CD4-positive, alpha-beta T cell (primary cell): ENCODE measurements around the gene YJEFN3. TPM values are rescaled to one million over a fixed set of nuclear protein-coding genes. Genes with fewer than 3 reads are reported as not detected.

ENCODE experiments used
- ATAC-seq: fragments of 200-7000 bp; cut with Tn5 transposase; one replicate; pipeline ENCODE4 v1.10.0; 2022; ENCODE audit warnings: mild to moderate bottlenecking; ENCODE audit not compliant: poor library complexity
- CTCF ChIA-PET: fragments of 350-600 bp; sonication (Branson Sonifier 250); formaldehyde crosslinking; loops from one replicate; lab custom pipeline; 2021; ENCODE audit warnings: antibody characterized with exemption, inconsistent platforms; lab: Charles Lee
- POLR2A ChIA-PET: fragments of 350-600 bp; sonication (Branson Sonifier 250); formaldehyde crosslinking; loops from one replicate; lab custom pipeline; 2021; ENCODE audit warnings: antibody characterized with exemption, inconsistent platforms; lab: Charles Lee
- DNase-seq, 14 experiments: peaks; one replicate each; pipeline ENCODE4 v3.0.0-alpha.2; 2013 to 2020; ENCODE audit warnings: mixed read lengths in 2 of 14
- H3K27ac ChIP-seq, 2 donors: one replicate each; pipeline versions ENCODE4 v1.5.1 to v1.7.0; 2013; ENCODE audit warnings: low read length in 2 of 2, low read depth in 1 of 2, mild to moderate bottlenecking in 1 of 2
- H3K27me3 ChIP-seq, 2 experiments: 1 replicate in 1 of 2; 2 replicates in 1 of 2; pipeline versions ENCODE4 v1.6.1 to v1.7.0; 2013; ENCODE audit warnings: low read length in 2 of 2, control low read depth in 1 of 2, mild to moderate bottlenecking in 1 of 2, moderate library complexity in 1 of 2; ENCODE audit not compliant: insufficient read depth in 2 of 2, control insufficient read depth in 1 of 2
- H3K36me3 ChIP-seq: one replicate; pipeline ENCODE4 v1.6.1; 2013; ENCODE audit warnings: low read length, control low read depth; ENCODE audit not compliant: insufficient read depth
- H3K4me1 ChIP-seq: one replicate; pipeline ENCODE4 v1.6.1; 2013; ENCODE audit warnings: low read length, control low read depth; ENCODE audit not compliant: insufficient read depth
- H3K4me3 ChIP-seq: one replicate; pipeline ENCODE4 v1.5.1; 2013; ENCODE audit warnings: mild to moderate bottlenecking, low read length, moderate library complexity
- H3K9me3 ChIP-seq, 2 experiments: 1 replicate in 1 of 2; 2 replicates in 1 of 2; pipeline versions ENCODE4 v1.6.1 to v1.7.0; 2013; ENCODE audit warnings: low read length in 2 of 2, mild to moderate bottlenecking in 2 of 2, control low read depth in 1 of 2, moderate library complexity in 1 of 2; ENCODE audit not compliant: control insufficient read depth in 1 of 2, insufficient read depth in 1 of 2
- H3K27ac Mint-ChIP-seq: one replicate; pipeline ENCODE4 v1.8.0; 2020; ENCODE audit warnings: mixed read lengths
- H3K27me3 Mint-ChIP-seq: one replicate; pipeline ENCODE4 v1.8.0; 2021; ENCODE audit warnings: mixed read lengths
- H3K36me3 Mint-ChIP-seq: one replicate; pipeline ENCODE4 v1.8.0; 2021; ENCODE audit warnings: low read depth, mixed read lengths
- H3K4me1 Mint-ChIP-seq: one replicate; pipeline ENCODE4 v1.8.0; 2021; ENCODE audit warnings: low read depth, mixed read lengths
- H3K4me3 Mint-ChIP-seq: one replicate; pipeline ENCODE4 v1.8.0; 2020; ENCODE audit warnings: mild to moderate bottlenecking, mixed read lengths
- H3K9me3 Mint-ChIP-seq: one replicate; pipeline ENCODE4 v1.8.0; 2020; ENCODE audit warnings: mixed read lengths
- CTCF ChIP-seq: fragments of 200-600 bp; IDR thresholded peaks from one replicate; pipeline ENCODE4 v1.8.0; 2022; ENCODE audit warnings: antibody characterized with exemption, mild to moderate bottlenecking
- intact Hi-C, 2 experiments: fragments of 100-400 bp; cut with DNase I in 1 of 2; cut with micrococcal nuclease in 1 of 2; formaldehyde crosslinking; loops; one replicate each; pipeline versions ENCODE4 v1.15.1 to v1.9.0; 2023 to 2025; cut with DNase I, micrococcal nuclease
- total RNA-seq, 174 experiments: library from RNA in 2 of 174; stranded (reverse) in 2 of 174; gene quantifications; one replicate each; pipeline ENCODE4 v1.2.3 and lab custom pipeline; 2021 to 2026

Gene YJEFN3
- total RNA-seq, 2 experiments from 2014 or later: 3.7 to 4.4 TPM

GRCh38 chr19:19551853-19552192 is 23.1 kb downstream of the YJEFN3 start:
- POLR2A ChIA-PET: interaction anchor here (1.2 kb wide), 1 partner anchor 54 kb away, joined by 3 read pairs; no protein-coding TSS in a partner anchor
- Histone ChIP-seq H3K36me3 (no peaks in the 10 kb centered on the region), H3K4me3 (no peak overlapping the region), H3K9me3 (peaks cover 0 to 5% of the 10 kb centered on the region in 2 experiments), H3K4me1 (peaks cover 8% of the 10 kb centered on the region), H3K27ac (no peak overlapping the region), H3K27me3 (no peaks in the 10 kb centered on the region)
- DNase-seq (no peak), ATAC-seq (no peak)
- Mint-ChIP-seq H3K4me1 (peaks cover 4% of the 10 kb centered on the region), H3K9me3 (no peaks in the 10 kb centered on the region), H3K36me3 (no peaks in the 10 kb centered on the region), H3K27ac (no peak overlapping the region), H3K4me3 (no peak overlapping the region), H3K27me3 (no peaks in the 10 kb centered on the region)
- intact Hi-C loops: no loop called here
- CTCF ChIA-PET: interaction anchor here (0.5 to 1.9 kb wide), 2 partner anchors 20 to 106 kb away, joined by 4 to 9 read pairs; no protein-coding TSS in a partner anchor
- no peak for TF ChIP-seq CTCF

GRCh38 chr19:19552798-19553197 is 24.1 kb downstream of the YJEFN3 start:
- peak; percentile 70 for ATAC-seq
- Mint-ChIP-seq H3K4me3 (no peak overlapping the region), H3K27me3 (no peaks in the 10 kb centered on the region), H3K9me3 (no peaks in the 10 kb centered on the region), H3K27ac (no peak overlapping the region), H3K4me1 (peaks cover 4% of the 10 kb centered on the region), H3K36me3 (no peaks in the 10 kb centered on the region)
- H3K9me3 ChIP-seq: peaks cover 0 to 5% of the 10 kb centered on the region in 2 experiments
- H3K4me3 ChIP-seq: no peak overlapping the region
- peak in 4 of 14 experiments; percentile 30 to 53 (median 42) for DNase-seq
- no peaks in the 10 kb centered on the region for H3K36me3 ChIP-seq
- peak; percentile 31 for TF ChIP-seq CTCF
- CTCF ChIA-PET: interaction anchor here (0.6 to 2.4 kb wide), 3 partner anchors 21 to 109 kb away, joined by 3 to 9 read pairs (median 6); no protein-coding TSS in a partner anchor
- H3K27me3 ChIP-seq: no peaks in the 10 kb centered on the region
- H3K4me1 ChIP-seq: peaks cover 8% of the 10 kb centered on the region
- intact Hi-C loops: no loop called here
- POLR2A ChIA-PET: no interaction called here
- H3K27ac ChIP-seq: no peak overlapping the region

GRCh38 chr19:19553670-19554069 is 25.0 kb downstream of the YJEFN3 start:
- no peak for TF ChIP-seq CTCF
- no peak overlapping the region for H3K4me3 ChIP-seq
- no peak overlapping the region for H3K27ac ChIP-seq
- H3K27me3 ChIP-seq: no peaks in the 10 kb centered on the region
- H3K36me3 Mint-ChIP-seq: no peaks in the 10 kb centered on the region
- H3K36me3 ChIP-seq: no peaks in the 10 kb centered on the region
- H3K4me3 Mint-ChIP-seq: no peak overlapping the region
- peaks cover 6% of the 10 kb centered on the region for H3K4me1 Mint-ChIP-seq
- intact Hi-C loops: no loop called here
- ATAC-seq (no peak), DNase-seq (no peak)
- ChIA-PET CTCF (interaction anchor here (0.5 to 2.4 kb wide), 12 partner anchors 9 to 485 kb away, joined by 3 to 15 read pairs (median 3); partner anchors contain the start of genes GMIP and NDUFA13), POLR2A (interaction anchor here (0.8 to 1.1 kb wide), 3 partner anchors 12 to 90 kb away, joined by 3 read pairs; partner anchors contain the start of gene GMIP)
- H3K27me3 Mint-ChIP-seq: no peaks in the 10 kb centered on the region
- peaks cover 8% of the 10 kb centered on the region for H3K4me1 ChIP-seq
- no peaks in the 10 kb centered on the region for H3K9me3 Mint-ChIP-seq
- peaks cover 0 to 5% of the 10 kb centered on the region in 2 experiments for H3K9me3 ChIP-seq
- no peak overlapping the region for H3K27ac Mint-ChIP-seq
